GM18861 (cell line): ENCODE results near the gene KIR2DL1.
"Not testable (repeated sequence)": the region's sequence is repeated elsewhere in the genome, so short reads cannot be mapped to it uniquely, and the experiment has no call there.

Experiments used
- ATAC-seq: cut with Tn5 transposase; IDR thresholded peaks from one replicate; pipeline ENCODE4 v1.9.1; 2021; ENCODE audit not compliant: unreplicated experiment

The KIR2DL1 gene

GRCh38 chr19:54769646-54770045 is at the start of gene KIR2DL1:
Gene KIR2DL1 (plus strand): TSS chr19:54769793. CDS start chr19:54769851, 58 bp downstream.
- ATAC-seq: not testable (repeated sequence)

- no peak for ATAC-seq
Observed at GRCh38 chr19:54724142-54724541, 45.5 kb upstream of the KIR2DL1 start, which contains the start of gene KIR3DL3. Gene KIR3DL3 (plus strand): TSS chr19:54724442. CDS start chr19:54724497, 55 bp downstream.

GRCh38 chr19:54724644-54725043 is 44.9 kb upstream of the KIR2DL1 start:
- no peak for ATAC-seq

GRCh38 chr19:54725321-54725720 is 44.3 kb upstream of the KIR2DL1 start:
- no peak for ATAC-seq

- no peak for ATAC-seq
Observed at GRCh38 chr19:54727562-54727961, 42.0 kb upstream of the KIR2DL1 start.

- no peak for ATAC-seq
Observed at GRCh38 chr19:54728167-54728566, 41.4 kb upstream of the KIR2DL1 start.

GRCh38 chr19:54729416-54730188 is 40.0 kb upstream of the KIR2DL1 start:
- no peak for ATAC-seq

- no peak for ATAC-seq
Observed at GRCh38 chr19:54731191-54731590, 38.4 kb upstream of the KIR2DL1 start.

- not testable (repeated sequence) for ATAC-seq
Observed at GRCh38 chr19:54738306-54738705, 31.3 kb upstream of the KIR2DL1 start, which contains the start of gene KIR2DL3. Gene KIR2DL3 (plus strand): TSS chr19:54738513. CDS start chr19:54738546, 33 bp downstream.

- ATAC-seq: no peak
Observed at GRCh38 chr19:54738715-54739114, 30.9 kb upstream of the KIR2DL1 start.

- no peak for ATAC-seq
Observed at GRCh38 chr19:54739587-54740497, 29.8 kb upstream of the KIR2DL1 start.

GRCh38 chr19:54741950-54742349 is 27.6 kb upstream of the KIR2DL1 start:
- not testable (repeated sequence) for ATAC-seq

- not testable (repeated sequence) for ATAC-seq
Observed at GRCh38 chr19:54744080-54744479, 25.5 kb upstream of the KIR2DL1 start.

- ATAC-seq: not testable (repeated sequence)
Observed at GRCh38 chr19:54747614-54748322, 21.8 kb upstream of the KIR2DL1 start.

GRCh38 chr19:54750276-54750675 is 19.3 kb upstream of the KIR2DL1 start:
- ATAC-seq: not testable (repeated sequence)

GRCh38 chr19:54756204-54757110 is 13.1 kb upstream of the KIR2DL1 start:
- ATAC-seq: not testable (repeated sequence)

GRCh38 chr19:54758577-54758976 is 11.0 kb upstream of the KIR2DL1 start:
- not testable (repeated sequence) for ATAC-seq

GRCh38 chr19:54764219-54764618 is 5.4 kb upstream of the KIR2DL1 start:
- ATAC-seq: not testable (repeated sequence)

GRCh38 chr19:54766464-54766863 is 3.1 kb upstream of the KIR2DL1 start:
- not testable (repeated sequence) for ATAC-seq

GRCh38 chr19:54770511-54770910 is 918 bp downstream of the KIR2DL1 start:
- ATAC-seq: not testable (repeated sequence)
